ENCODE measurements around the gene TMEM63C.
"Not testable (repeated sequence)": the region's sequence is repeated elsewhere in the genome, so short reads cannot be mapped to it uniquely, and the experiment has no call there.

Gene TMEM63C

GRCh38 chr14:77275601-77276017, 94.0 kb downstream of the TMEM63C start:
- no peaks in the 10 kb centered on the region for H3K9me3 ChIP-seq (ENCODE audit: control insufficient read depth, low read length)
- no peak overlapping the region for H3K4me3 ChIP-seq (ENCODE audit: insufficient read depth, low read depth, low read length)
- H3K27ac ChIP-seq (ENCODE audit: insufficient read depth, low read depth, low read length, poor library complexity, severe bottlenecking), result peak overlapping the region; percentile 16
- peaks cover 8% of the 10 kb centered on the region for H3K4me1 ChIP-seq (ENCODE audit: control insufficient read depth, insufficient read depth, low read length)
- H3K36me3 ChIP-seq (ENCODE audit: control insufficient read depth, insufficient read depth, low read length), result no peaks in the 10 kb centered on the region
- peaks cover 22% of the 10 kb centered on the region for H3K27me3 ChIP-seq (ENCODE audit: control insufficient read depth, insufficient read depth, low read length, poor library complexity, severe bottlenecking)
- WGBS, 2 experiments, result 39 to 40% methylated on average over 8 of the region's 8 CpGs

GRCh38 chr14:77276295-77276935, 94.8 kb downstream of the TMEM63C start:
- Histone ChIP-seq H3K27ac (ENCODE audit: insufficient read depth, low read depth, low read length, poor library complexity, severe bottlenecking) (no peak overlapping the region), H3K4me3 (ENCODE audit: insufficient read depth, low read depth, low read length) (no peak overlapping the region), H3K36me3 (ENCODE audit: control insufficient read depth, insufficient read depth, low read length) (no peaks in the 10 kb centered on the region), H3K4me1 (ENCODE audit: control insufficient read depth, insufficient read depth, low read length) (peaks cover 6% of the 10 kb centered on the region), H3K9me3 (ENCODE audit: control insufficient read depth, low read length) (no peaks in the 10 kb centered on the region), H3K27me3 (ENCODE audit: control insufficient read depth, insufficient read depth, low read length, poor library complexity, severe bottlenecking) (peaks cover 14% of the 10 kb centered on the region)
- WGBS, 2 experiments, result 89 to 92% methylated on average over 15 of the region's 15 CpGs

- 90 to 92% methylated on average over 12 of the region's 12 CpGs for WGBS, 2 experiments
- no peaks in the 10 kb centered on the region for H3K9me3 ChIP-seq (ENCODE audit: control insufficient read depth, low read length)
Observed at GRCh38 chr14:77276959-77277358, 95.4 kb downstream of the TMEM63C start.

GRCh38 chr14:77278461-77279230, 97.0 kb downstream of the TMEM63C start:
- H3K27ac ChIP-seq (ENCODE audit: insufficient read depth, low read depth, low read length, poor library complexity, severe bottlenecking), result no peak overlapping the region
- no peak overlapping the region for H3K4me3 ChIP-seq (ENCODE audit: insufficient read depth, low read depth, low read length)
- H3K4me1 ChIP-seq (ENCODE audit: control insufficient read depth, insufficient read depth, low read length), result peaks cover 6% of the 10 kb centered on the region
- WGBS, 2 experiments, result 93 to 94% methylated on average over 14 of the region's 14 CpGs
- H3K27me3 ChIP-seq (ENCODE audit: control insufficient read depth, insufficient read depth, low read length, poor library complexity, severe bottlenecking), result no peaks in the 10 kb centered on the region
- H3K36me3 ChIP-seq (ENCODE audit: control insufficient read depth, insufficient read depth, low read length), result no peaks in the 10 kb centered on the region
- H3K9me3 ChIP-seq (ENCODE audit: control insufficient read depth, low read length), result no peaks in the 10 kb centered on the region

More at GRCh38 chr14:77276959-77277358, 95.4 kb downstream of the TMEM63C start:
- Histone ChIP-seq H3K4me3 (ENCODE audit: insufficient read depth, low read depth, low read length) (no peak overlapping the region), H3K4me1 (ENCODE audit: control insufficient read depth, insufficient read depth, low read length) (peaks cover 6% of the 10 kb centered on the region), H3K36me3 (ENCODE audit: control insufficient read depth, insufficient read depth, low read length) (no peaks in the 10 kb centered on the region), H3K27me3 (ENCODE audit: control insufficient read depth, insufficient read depth, low read length, poor library complexity, severe bottlenecking) (peaks cover 9% of the 10 kb centered on the region), H3K27ac (ENCODE audit: insufficient read depth, low read depth, low read length, poor library complexity, severe bottlenecking) (no peak overlapping the region)

- Histone ChIP-seq H3K4me3 (ENCODE audit: insufficient read depth, low read depth, low read length) (no peak overlapping the region), H3K9me3 (ENCODE audit: control insufficient read depth, low read length) (no peaks in the 10 kb centered on the region), H3K27ac (ENCODE audit: insufficient read depth, low read depth, low read length, poor library complexity, severe bottlenecking) (no peak overlapping the region), H3K36me3 (ENCODE audit: control insufficient read depth, insufficient read depth, low read length) (no peaks in the 10 kb centered on the region), H3K27me3 (ENCODE audit: control insufficient read depth, insufficient read depth, low read length, poor library complexity, severe bottlenecking) (no peaks in the 10 kb centered on the region), H3K4me1 (ENCODE audit: control insufficient read depth, insufficient read depth, low read length) (peaks cover 6% of the 10 kb centered on the region)
- WGBS, 2 experiments, result 90% methylated on average over 13 of the region's 13 CpGs
Observed at GRCh38 chr14:77279719-77280118, 98.1 kb downstream of the TMEM63C start.

- 95 to 97% methylated on average over 4 of the region's 4 CpGs for WGBS, 2 experiments
- H3K4me1 ChIP-seq (ENCODE audit: control insufficient read depth, insufficient read depth, low read length); H3K4me3 ChIP-seq (ENCODE audit: insufficient read depth, low read depth, low read length); H3K27ac ChIP-seq (ENCODE audit: insufficient read depth, low read depth, low read length, poor library complexity, severe bottlenecking); H3K27me3 ChIP-seq (ENCODE audit: control insufficient read depth, insufficient read depth, low read length, poor library complexity, severe bottlenecking); H3K36me3 ChIP-seq (ENCODE audit: control insufficient read depth, insufficient read depth, low read length); H3K9me3 ChIP-seq (ENCODE audit: control insufficient read depth, low read length): not testable (repeated sequence)
Observed at GRCh38 chr14:77280921-77281320, 99.3 kb downstream of the TMEM63C start.

- Histone ChIP-seq H3K27ac (ENCODE audit: insufficient read depth, low read depth, low read length, poor library complexity, severe bottlenecking) (peak overlapping the region; percentile 76), H3K9me3 (ENCODE audit: control insufficient read depth, low read length) (no peaks in the 10 kb centered on the region), H3K36me3 (ENCODE audit: control insufficient read depth, insufficient read depth, low read length) (peaks cover 9% of the 10 kb centered on the region), H3K4me3 (ENCODE audit: insufficient read depth, low read depth, low read length) (no peak overlapping the region), H3K4me1 (ENCODE audit: control insufficient read depth, insufficient read depth, low read length) (no peaks in the 10 kb centered on the region), H3K27me3 (ENCODE audit: control insufficient read depth, insufficient read depth, low read length, poor library complexity, severe bottlenecking) (no peaks in the 10 kb centered on the region)
- WGBS, 2 experiments, result 89 to 92% methylated on average over 6 of the region's 6 CpGs
Observed at GRCh38 chr14:77281852-77282410, 100.3 kb downstream of the TMEM63C start.

- Histone ChIP-seq H3K9me3 (ENCODE audit: control insufficient read depth, low read length) (no peaks in the 10 kb centered on the region), H3K27ac (ENCODE audit: insufficient read depth, low read depth, low read length, poor library complexity, severe bottlenecking) (no peak overlapping the region), H3K27me3 (ENCODE audit: control insufficient read depth, insufficient read depth, low read length, poor library complexity, severe bottlenecking) (no peaks in the 10 kb centered on the region), H3K36me3 (ENCODE audit: control insufficient read depth, insufficient read depth, low read length) (peaks cover 9% of the 10 kb centered on the region), H3K4me3 (ENCODE audit: insufficient read depth, low read depth, low read length) (no peak overlapping the region), H3K4me1 (ENCODE audit: control insufficient read depth, insufficient read depth, low read length) (no peaks in the 10 kb centered on the region)
- WGBS, 2 experiments, result 90 to 93% methylated on average over 4 of the region's 4 CpGs
Observed at GRCh38 chr14:77284066-77284465, 102.5 kb downstream of the TMEM63C start.

- H3K4me1 ChIP-seq (ENCODE audit: control insufficient read depth, insufficient read depth, low read length), result no peaks in the 10 kb centered on the region
- no peak overlapping the region for H3K4me3 ChIP-seq (ENCODE audit: insufficient read depth, low read depth, low read length)
- H3K27ac ChIP-seq (ENCODE audit: insufficient read depth, low read depth, low read length, poor library complexity, severe bottlenecking), result no peak overlapping the region
- H3K36me3 ChIP-seq (ENCODE audit: control insufficient read depth, insufficient read depth, low read length), result peaks cover 9% of the 10 kb centered on the region
- H3K27me3 ChIP-seq (ENCODE audit: control insufficient read depth, insufficient read depth, low read length, poor library complexity, severe bottlenecking), result no peaks in the 10 kb centered on the region
- no peaks in the 10 kb centered on the region for H3K9me3 ChIP-seq (ENCODE audit: control insufficient read depth, low read length)
- WGBS, 2 experiments, result 96 to 98% methylated on average over 5 of the region's 5 CpGs
Observed at GRCh38 chr14:77284466-77284865, 102.9 kb downstream of the TMEM63C start.

- Histone ChIP-seq H3K36me3 (ENCODE audit: control insufficient read depth, insufficient read depth, low read length) (peaks cover 9% of the 10 kb centered on the region), H3K4me1 (ENCODE audit: control insufficient read depth, insufficient read depth, low read length) (no peaks in the 10 kb centered on the region)
- 92 to 99% methylated on average over 5 of the region's 5 CpGs for WGBS, 2 experiments
Observed at GRCh38 chr14:77286576-77286975, 105.0 kb downstream of the TMEM63C start.

More at GRCh38 chr14:77286576-77286975, 105.0 kb downstream of the TMEM63C start:
- Histone ChIP-seq H3K9me3 (ENCODE audit: control insufficient read depth, low read length) (no peaks in the 10 kb centered on the region), H3K4me3 (ENCODE audit: insufficient read depth, low read depth, low read length) (no peak overlapping the region), H3K27me3 (ENCODE audit: control insufficient read depth, insufficient read depth, low read length, poor library complexity, severe bottlenecking) (no peaks in the 10 kb centered on the region), H3K27ac (ENCODE audit: insufficient read depth, low read depth, low read length, poor library complexity, severe bottlenecking) (no peak overlapping the region)
